ENCODE results near the gene ZNF41. TPM values are rescaled to one million over a fixed set of nuclear protein-coding genes. Genes with fewer than 3 reads are reported as not detected.

Gene ZNF41
- total and polyA plus RNA-seq, 2 of the 13 experiments (the other 11 are each of a cell fraction or from before 2014, with no cell fraction given): 2.3 to 3.9 TPM

- intact Hi-C loops (cut with micrococcal nuclease; ENCODE audit: unreplicated experiment): no loop called here
- Histone ChIP-seq H3K4me1 (ENCODE audit: insufficient read depth, low read length) (no peaks in the 10 kb centered on the region), H2AFZ (ENCODE audit: low read length) (no peak overlapping the region), H3K36me3 (replicated peaks in 1 of 2; ENCODE audit: control insufficient read depth in 1 of 2, insufficient read depth in 2 of 2, low read length in 2 of 2) (no peaks in the 10 kb centered on the region), H3K79me2 (ENCODE audit: insufficient read depth, low read length) (no peaks in the 10 kb centered on the region), H3K27me3 (ENCODE audit: control insufficient read depth in 1 of 2, insufficient read depth in 2 of 2, low read length in 2 of 2) (no peaks in the 10 kb centered on the region), H4K20me1 (ENCODE audit: insufficient read depth, low read length) (no peaks in the 10 kb centered on the region), H3K27ac (ENCODE audit: extremely low read length, insufficient read depth, low read length) (no peak overlapping the region), H3K9ac (ENCODE audit: insufficient read depth, low read depth, low read length) (no peak overlapping the region), H3K4me3 (replicated peaks in 1 of 3; ENCODE audit: insufficient read depth in 1 of 3, low read depth in 2 of 3, low read length in 3 of 3) (no peak overlapping the region), H3K4me2 (ENCODE audit: low read depth, low read length) (no peak overlapping the region), H3K9me3 (ENCODE audit: low read length) (no peaks in the 10 kb centered on the region)
- DNase-seq (ENCODE audit: low spot score) (no peak), FAIRE-seq (no peak), ATAC-seq (no peak)
- no TSS peak for BruUV-seq (replicated peaks)
- in situ Hi-C loops (cut with HindIII; ENCODE audit: extremely low pct_ligation_motif_present, low pct_unique_long_range_greater_than_20kb): no loop called here
- ChIA-PET POLR2A (no interaction called here), CTCF (ENCODE audit: low intra/inter-chr PET ratio, low total read pairs) (no interaction called here)
- TF ChIP-seq ZNF570 (CRISPR knock-in tag; IDR thresholded peaks at IDR 0.05; ENCODE audit: borderline replicate concordance) (no peak), TAF1 (CRISPR knock-in tag; IDR thresholded peaks at IDR 0.05) (no peak), ZNF225 (CRISPR knock-in tag; IDR thresholded peaks at IDR 0.05) (no peak), ZNF7 (CRISPR knock-in tag; IDR thresholded peaks at IDR 0.05) (no peak), TCF7L2 (IDR thresholded peaks at IDR 0.05; ENCODE audit: low read depth, low read length) (no peak), KLF6 (CRISPR knock-in tag; IDR thresholded peaks at IDR 0.05) (no peak), AHR (CRISPR knock-in tag; IDR thresholded peaks at IDR 0.05) (no peak), NCOA1 (CRISPR knock-in tag; IDR thresholded peaks at IDR 0.05) (no peak), ARNT (IDR thresholded peaks at IDR 0.05) (no peak), PITX1 (CRISPR knock-in tag; IDR thresholded peaks at IDR 0.05) (no peak), MXD3 (CRISPR knock-in tag; IDR thresholded peaks at IDR 0.05) (no peak), GTF3A (CRISPR knock-in tag; conservative IDR thresholded peaks at IDR 0.05) (no peak), ZNF891 (CRISPR knock-in tag; IDR thresholded peaks at IDR 0.05) (no peak)
- TF ChIP-seq, protein P1, sequence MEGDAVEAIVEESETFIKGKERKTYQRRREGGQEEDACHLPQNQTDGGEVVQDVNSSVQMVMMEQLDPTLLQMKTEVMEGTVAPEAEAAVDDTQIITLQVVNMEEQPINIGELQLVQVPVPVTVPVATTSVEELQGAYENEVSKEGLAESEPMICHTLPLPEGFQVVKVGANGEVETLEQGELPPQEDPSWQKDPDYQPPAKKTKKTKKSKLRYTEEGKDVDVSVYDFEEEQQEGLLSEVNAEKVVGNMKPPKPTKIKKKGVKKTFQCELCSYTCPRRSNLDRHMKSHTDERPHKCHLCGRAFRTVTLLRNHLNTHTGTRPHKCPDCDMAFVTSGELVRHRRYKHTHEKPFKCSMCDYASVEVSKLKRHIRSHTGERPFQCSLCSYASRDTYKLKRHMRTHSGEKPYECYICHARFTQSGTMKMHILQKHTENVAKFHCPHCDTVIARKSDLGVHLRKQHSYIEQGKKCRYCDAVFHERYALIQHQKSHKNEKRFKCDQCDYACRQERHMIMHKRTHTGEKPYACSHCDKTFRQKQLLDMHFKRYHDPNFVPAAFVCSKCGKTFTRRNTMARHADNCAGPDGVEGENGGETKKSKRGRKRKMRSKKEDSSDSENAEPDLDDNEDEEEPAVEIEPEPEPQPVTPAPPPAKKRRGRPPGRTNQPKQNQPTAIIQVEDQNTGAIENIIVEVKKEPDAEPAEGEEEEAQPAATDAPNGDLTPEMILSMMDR (CRISPR knock-in tag; IDR thresholded peaks at IDR 0.05): no peak
- TF ChIP-seq, protein P2, sequence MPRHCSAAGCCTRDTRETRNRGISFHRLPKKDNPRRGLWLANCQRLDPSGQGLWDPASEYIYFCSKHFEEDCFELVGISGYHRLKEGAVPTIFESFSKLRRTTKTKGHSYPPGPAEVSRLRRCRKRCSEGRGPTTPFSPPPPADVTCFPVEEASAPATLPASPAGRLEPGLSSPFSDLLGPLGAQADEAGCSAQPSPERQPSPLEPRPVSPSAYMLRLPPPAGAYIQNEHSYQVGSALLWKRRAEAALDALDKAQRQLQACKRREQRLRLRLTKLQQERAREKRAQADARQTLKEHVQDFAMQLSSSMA (CRISPR knock-in tag; IDR thresholded peaks at IDR 0.05): no peak
- WGBS (ENCODE audit: low lambda C conversion rate): 8% methylated on average over 5 of the region's 7 CpGs
Observed at GRCh38 chrX:47501226-47502074, 18.4 kb upstream of the ZNF41 start.
